HG02852 (cell line): ENCODE data around the gene DNAH8.
"Not testable (repeated sequence)": the region's sequence is repeated elsewhere in the genome, so short reads cannot be mapped to it uniquely, and the experiment has no call there.

Source experiments
- ATAC-seq: cut with Tn5 transposase; IDR thresholded peaks from one replicate; pipeline ENCODE4 v1.9.1; 2021; ENCODE audit warnings: mild to moderate bottlenecking, moderate library complexity; ENCODE audit not compliant: unreplicated experiment

The DNAH8 gene

GRCh38 chr6:38697846-38698245 lies 17.3 kb upstream of the DNAH8 start:
- no peak for ATAC-seq

- not testable (repeated sequence) for ATAC-seq
These were observed 15.4 kb upstream of the DNAH8 start for GRCh38 chr6:38699702-38700101.

- no peak for ATAC-seq
These were observed 13.6 kb upstream of the DNAH8 start for GRCh38 chr6:38701551-38701950.

GRCh38 chr6:38702558-38703397 lies 12.3 kb upstream of the DNAH8 start, which contains the start of gene GLO1:
Gene GLO1 (minus strand): TSS chr6:38703145. CDS start chr6:38703054, 91 bp downstream.
- peak; percentile 99 for ATAC-seq

GRCh38 chr6:38703949-38704590 lies 11.0 kb upstream of the DNAH8 start:
- no peak for ATAC-seq

GRCh38 chr6:38705924-38706323 lies 9.2 kb upstream of the DNAH8 start:
- no peak for ATAC-seq

- ATAC-seq, result no peak
These were observed 6.6 kb upstream of the DNAH8 start for GRCh38 chr6:38708496-38708895.

- ATAC-seq, result no peak
These were observed 1.3 kb upstream of the DNAH8 start for GRCh38 chr6:38713812-38714211.

- no peak for ATAC-seq
These were observed 684 bp upstream of the DNAH8 start for GRCh38 chr6:38714239-38715015.

GRCh38 chr6:38716825-38717224 lies 1.7 kb downstream of the DNAH8 start:
- no peak for ATAC-seq

GRCh38 chr6:38719358-38719757 lies 4.2 kb downstream of the DNAH8 start:
- ATAC-seq, result no peak

GRCh38 chr6:38720295-38720694 lies 5.2 kb downstream of the DNAH8 start:
- no peak for ATAC-seq

GRCh38 chr6:38722038-38722437 lies 6.9 kb downstream of the DNAH8 start:
- no peak for ATAC-seq

GRCh38 chr6:38722727-38723334 lies 7.7 kb downstream of the DNAH8 start:
- ATAC-seq, result no peak

- no peak for ATAC-seq
These were observed 8.7 kb downstream of the DNAH8 start for GRCh38 chr6:38723783-38724182.

- ATAC-seq, result no peak
These were observed 9.2 kb downstream of the DNAH8 start for GRCh38 chr6:38724343-38724742.

- no peak for ATAC-seq
These were observed 10.5 kb downstream of the DNAH8 start for GRCh38 chr6:38725414-38726183.

- ATAC-seq, result no peak
These were observed 13.1 kb downstream of the DNAH8 start for GRCh38 chr6:38728203-38728602.

GRCh38 chr6:38730140-38730862 lies 15.2 kb downstream of the DNAH8 start:
- no peak for ATAC-seq

GRCh38 chr6:38736951-38737350 lies 21.8 kb downstream of the DNAH8 start:
- no peak for ATAC-seq
